DMS79 treated with DMSO at 0.1 percent for 48 hours (cell line): ENCODE measurements around the gene KRT6C.
"Not testable (repeated sequence)": the region's sequence is repeated elsewhere in the genome, so short reads cannot be mapped to it uniquely, and the experiment has no call there.

Source experiments
- DNase-seq: peaks from one replicate; lab custom pipeline; 2025; lab: John Stamatoyannopoulos, UW

The KRT6C gene

DNA sequence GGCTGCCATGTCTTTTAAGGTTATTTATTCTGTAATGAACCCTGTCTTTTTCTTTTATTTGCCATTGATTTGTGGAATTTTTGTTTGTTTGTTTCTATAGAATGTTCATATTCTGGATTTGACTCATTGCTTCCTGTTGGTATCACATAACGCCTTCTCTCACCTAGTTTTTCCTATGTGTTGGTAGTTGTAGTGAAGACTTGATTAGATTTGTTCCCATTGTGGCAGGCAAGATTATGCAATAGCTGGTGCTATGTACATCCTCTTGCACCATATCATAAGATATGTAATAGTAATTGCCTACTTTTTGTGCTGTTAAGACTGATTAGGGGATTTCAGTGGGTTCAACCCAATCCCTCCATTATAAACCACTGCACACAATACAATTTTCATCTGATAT, 17.8 kb downstream of the KRT6C start:
- DNase-seq, result no peak

DNA sequence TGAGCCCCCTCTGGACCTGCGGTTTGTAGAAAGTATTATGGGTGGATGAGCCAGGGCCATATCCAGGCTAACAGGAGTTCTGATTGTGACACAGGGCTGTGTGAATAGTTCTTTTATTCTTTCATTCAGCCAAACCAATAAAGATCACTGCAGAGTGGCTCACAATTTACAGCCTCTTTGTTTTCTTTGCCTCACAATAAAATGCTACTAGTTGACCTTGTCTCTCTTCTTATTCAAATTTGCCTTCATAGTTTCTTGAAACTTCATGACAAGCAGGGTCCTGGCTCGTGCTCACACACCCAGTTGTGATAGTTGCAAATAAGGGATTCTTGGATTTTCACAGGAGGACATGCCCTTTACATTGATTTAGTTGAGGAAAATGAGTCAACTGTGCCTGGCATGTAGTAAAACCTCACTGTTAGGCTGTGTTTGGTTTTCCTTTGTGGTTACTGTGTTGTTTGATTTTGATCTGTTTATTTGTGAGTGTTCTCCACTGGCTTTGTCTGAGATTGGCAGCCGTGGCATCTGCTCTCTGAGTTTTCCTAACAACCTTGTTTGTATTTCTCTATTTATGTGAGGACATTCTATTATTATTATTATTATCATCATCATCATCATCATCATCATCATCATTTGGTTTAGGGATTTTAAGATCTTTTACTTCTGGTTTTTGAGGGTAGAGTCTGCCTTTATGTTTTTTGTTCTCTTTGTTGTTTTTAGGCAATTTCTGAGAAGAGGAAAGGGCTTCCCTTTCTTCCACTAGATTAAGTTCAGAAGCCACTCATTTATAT, 19.0 kb downstream of the KRT6C start:
- DNase-seq, result no peak

DNA sequence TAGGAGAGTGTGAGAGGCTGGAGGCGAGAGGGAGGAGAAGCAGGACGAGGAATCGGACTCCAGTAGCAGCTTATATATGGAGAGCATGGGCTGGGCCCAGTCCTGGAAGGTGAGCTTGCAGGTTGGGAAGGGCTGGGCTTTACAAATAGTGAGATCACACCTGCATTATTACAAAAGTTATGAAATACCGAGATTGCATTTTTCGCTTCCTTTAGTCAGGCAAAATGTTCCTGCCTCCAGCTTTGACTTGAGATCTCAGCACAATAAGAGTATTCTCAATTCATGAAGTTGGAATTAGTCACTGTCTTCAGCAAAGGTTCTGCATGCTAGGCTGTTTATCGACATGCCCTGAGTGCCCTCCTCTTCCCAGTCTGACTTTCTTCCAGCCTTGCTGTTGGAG, 21.5 kb downstream of the KRT6C start, which contains the start of gene KRT6B:
Gene KRT6B (minus strand): TSS at position 46 of the 400 bp plus-strand sequence. CDS start 68 bp downstream, outside the sequence.
- DNase-seq, result no peak

DNA sequence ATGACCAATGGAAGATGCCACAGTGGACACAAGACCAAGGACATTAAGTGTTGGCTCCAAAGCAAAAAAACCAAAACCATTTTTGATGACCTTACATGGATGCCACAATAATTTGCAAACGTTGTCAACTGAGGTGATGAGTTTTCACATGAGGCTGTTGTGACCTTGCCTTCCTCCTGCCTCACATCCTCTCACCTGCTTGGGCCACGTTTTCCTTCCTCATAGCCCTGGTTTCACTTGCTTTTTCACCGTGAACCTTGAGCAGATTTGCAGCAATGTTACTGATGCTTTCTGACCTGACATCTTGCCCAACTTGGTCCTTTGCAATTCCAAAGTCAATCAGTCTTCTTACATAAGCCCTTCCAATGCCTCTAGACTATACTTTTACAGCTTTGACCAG, 25.4 kb downstream of the KRT6C start:
- DNase-seq, result no peak

DNA sequence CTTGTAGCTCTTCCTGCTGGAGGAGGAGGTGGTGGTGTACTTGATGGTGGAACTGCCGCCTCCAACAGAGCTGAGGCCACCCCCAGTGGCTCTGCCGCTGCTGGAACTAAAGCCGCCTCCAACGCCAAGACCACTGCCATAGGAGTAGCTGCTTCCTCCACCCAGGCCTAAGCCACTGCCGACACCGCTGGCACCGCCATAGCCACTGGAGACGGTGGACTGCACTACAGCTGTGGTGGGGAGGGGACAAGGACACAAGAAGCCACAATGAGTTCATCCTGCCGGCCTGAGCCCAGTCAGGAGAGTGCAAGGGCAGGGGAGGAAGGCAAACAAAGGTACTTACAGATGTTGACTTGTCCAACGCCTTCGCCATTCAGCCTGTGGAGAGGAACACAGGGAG, 26.4 kb downstream of the KRT6C start:
- DNase-seq, result not testable (repeated sequence)

DNA sequence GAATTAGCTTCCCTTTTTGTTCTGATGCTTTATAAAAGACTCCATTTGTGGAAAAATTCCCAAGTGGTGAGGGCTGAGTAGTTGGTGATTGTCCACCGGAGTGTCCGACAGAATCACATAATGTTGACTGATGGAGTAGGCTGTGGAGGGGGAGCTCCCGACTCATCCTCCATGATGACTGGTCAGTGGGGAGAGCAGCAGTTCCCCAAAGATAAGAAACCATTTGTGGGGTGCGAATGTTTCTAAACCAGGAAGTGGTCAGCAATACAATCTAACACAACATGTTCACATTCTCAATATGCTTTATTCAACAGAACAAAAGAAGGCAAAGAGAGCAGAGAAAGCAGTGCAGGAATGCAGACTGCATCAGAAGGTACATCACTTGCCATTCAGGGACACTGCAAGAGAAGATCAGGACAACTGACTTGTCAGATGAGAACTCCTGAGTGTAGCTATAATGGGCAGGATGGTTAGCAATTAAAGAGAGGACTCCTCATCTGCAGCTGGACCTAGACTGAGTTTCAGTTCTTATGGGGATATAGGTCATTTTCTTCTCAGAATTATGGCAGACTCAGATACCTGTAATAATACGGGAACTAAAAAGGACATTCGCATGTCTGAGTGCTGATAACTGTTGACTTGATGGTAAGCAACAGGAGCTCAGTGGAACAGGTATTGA, 27.1 kb downstream of the KRT6C start:
- no peak for DNase-seq

DNA sequence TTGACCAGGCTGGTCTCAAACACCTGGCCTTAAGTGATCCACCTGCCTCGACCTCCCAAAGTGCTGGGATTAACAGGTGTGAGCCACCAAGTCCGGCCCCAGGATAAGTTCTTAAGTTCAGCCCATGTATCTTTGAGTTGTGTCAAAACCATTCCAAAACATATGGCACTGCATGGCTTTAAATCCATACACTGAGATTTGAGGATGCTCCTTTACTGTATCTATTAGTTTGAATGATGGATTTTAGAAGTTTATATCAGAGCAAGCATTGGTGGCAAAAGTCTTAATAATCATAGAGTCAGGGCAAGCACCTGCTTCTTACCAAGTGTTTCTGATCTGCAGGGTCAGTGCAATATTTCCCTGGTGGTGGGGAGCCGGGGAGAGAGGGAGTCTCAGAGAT, 27.7 kb downstream of the KRT6C start:
- no peak for DNase-seq

DNA sequence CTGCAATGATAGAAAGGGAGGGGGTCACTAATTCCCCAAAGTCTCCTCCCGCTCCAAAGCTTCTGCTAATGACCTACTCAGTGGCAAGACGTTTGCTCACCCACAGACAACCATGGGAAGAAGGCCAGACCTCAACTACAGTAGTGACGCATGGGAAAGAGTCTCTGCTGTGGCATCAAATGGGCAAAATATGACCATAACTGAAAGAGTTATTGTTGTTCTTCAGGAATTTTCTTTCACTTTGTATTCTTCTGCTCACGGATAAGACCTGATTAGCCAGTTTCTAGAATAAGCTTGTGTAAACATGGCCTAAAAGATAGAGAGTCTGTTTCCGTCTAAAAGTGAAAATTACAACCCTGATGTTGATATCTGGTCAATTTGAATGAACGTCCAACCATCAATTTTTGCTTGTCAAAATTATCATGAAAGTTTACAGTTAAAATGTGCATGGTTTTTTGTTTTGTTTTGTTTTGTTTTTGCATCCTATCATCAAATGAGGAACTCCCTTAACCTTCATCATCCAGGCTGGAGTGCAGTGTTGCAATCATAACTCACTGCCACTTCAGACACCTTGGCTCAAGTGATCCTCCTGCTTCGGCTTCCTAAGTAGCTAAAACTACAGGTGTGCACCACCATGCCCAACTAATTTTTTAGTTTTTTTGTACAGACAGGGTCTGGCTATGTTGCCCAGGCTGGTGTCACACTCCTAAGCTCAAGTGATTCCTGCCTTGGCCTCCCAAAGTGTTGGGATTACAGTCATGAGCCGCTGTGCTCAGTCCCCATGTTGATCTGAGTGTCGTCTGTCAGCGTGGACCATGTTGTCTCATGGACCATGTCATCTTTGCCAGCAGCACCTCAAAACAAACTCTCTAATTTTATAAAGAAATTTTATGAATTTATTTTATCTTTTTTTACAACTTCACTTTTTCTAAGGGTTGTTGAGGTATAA, 28.7 kb downstream of the KRT6C start:
- no peak for DNase-seq

DNA sequence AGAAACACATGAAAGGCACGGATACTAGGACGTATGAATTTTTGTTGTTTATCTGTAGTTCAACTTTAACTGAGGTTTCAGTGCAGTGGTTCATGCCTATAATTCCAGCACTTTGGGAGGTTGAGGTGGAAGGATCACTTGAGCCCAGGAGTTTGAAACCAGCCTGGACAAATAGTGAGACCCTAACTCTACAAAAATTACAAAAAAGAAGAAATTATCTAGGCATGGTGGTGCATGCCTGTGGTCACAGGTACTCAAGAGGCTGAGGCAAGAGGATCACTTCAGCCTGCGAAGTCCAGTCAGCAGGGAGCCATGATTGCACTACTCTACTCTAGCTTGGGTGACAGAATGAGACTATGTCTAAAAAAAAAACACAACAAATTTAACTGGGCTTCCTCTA, 29.6 kb downstream of the KRT6C start:
- DNase-seq, result no peak

DNA sequence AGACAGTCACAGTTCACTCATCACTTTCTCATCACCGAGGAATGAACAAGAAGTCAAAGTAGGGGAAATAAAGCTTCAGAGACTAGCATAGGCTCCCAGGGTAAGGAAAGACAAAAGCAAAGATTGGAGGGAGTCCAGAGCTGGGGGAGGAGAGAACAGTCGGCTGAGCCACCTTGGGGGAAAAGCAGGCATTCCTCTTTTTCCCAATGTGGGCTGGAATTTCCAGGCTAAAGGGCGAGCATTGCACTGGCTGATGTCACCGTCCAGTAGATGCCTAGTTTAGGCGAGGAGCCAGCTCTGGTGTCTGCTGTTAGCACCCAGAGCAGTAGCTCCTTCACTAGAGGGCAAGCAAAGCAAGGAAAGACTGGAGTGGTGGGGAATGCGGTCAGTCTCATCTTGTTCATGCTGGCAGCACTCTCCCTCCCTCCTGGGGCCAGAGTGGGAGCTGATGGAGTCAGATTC, 31.0 kb downstream of the KRT6C start:
- DNase-seq, result no peak

DNA sequence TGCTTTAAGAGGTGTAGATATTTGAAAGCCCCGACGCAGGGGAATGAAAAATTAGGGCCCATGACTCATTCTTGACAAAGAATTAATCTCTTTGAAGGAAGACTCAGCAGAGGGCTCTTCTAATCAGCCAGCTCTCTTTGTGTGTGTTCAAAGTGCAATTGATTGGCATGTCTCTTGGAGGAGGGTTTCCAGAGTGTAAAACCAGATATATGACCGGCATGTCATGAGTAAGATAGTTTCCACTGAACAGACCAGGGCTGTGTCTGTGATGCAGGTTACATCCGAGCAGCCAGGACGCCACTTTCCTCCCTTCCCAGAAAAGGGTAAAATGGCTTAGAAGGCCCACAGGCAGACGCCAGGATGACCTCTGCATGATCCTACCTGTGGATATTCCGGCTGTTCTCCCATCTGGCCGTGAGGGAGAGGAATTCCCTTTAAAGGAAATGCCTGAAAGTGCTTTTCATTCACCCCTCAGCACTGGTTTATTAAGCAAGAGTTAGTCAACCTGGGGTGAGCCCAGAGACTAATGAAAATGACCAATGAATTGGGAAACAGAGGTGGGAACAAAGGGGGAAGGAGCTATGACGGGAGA, 32.2 kb downstream of the KRT6C start:
- DNase-seq, result no peak

DNA sequence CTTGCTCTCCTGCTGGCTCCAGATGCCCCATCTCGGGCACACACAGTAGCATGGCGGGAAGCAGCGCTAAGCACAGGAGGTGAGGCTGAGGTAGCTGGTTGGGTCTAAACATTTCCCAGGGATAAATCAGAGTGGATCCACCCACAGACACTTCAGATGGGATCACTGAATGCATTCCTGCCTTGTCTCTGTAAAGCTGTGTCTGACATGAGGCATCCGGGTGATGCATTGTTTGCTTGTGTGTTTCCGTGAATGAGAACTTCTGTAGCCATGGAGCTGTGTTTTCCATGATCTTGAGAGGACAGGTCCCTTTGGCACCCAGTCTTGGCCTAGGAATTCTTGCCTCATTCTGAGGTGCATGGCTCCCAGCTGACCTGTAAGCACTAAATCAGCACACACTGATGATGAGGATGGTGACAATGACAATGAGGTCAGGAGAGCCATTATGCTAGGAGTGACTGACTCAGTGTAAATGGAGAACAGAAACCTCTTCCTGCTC, 32.7 kb downstream of the KRT6C start:
- no peak for DNase-seq

DNA sequence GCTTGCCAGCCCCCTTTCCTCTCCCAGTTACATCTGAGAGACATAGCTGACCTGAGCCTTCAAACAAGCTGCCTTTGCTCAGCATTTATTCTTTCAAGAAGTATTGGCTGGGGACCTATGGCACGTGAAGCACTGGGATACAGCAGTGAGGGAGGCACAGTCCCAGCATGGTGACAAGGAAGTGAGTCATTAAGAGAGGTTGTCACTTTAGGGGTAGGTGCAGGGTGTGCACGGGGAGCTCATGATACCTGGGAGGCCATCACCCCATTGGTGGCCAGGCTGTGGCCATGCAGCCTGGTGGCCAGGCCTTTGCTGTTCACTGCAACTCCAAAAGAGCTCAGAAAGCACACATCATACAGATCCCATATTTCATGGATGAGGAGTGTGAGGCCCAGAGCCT, 33.8 kb downstream of the KRT6C start:
- no peak for DNase-seq

DNA sequence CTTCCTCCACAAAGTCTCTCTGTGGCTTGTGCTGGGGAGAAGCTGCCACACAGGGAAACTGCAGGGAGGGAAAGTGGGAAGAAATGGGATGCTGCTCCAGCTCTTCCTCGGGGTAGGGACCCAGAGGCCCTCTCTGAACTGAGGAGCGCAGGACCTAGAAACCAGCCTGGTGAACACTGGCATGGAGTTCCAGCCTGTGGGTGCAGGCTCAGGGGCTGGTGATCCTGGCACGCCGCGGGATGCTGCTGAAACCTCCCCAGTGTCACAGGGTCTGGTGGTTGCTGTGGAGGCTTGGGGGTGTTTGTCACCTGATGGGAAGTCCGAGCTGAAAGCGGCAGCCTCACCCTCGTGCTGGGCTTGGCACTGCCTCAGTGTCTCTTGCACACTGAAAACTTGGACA, 34.2 kb downstream of the KRT6C start:
- no peak for DNase-seq

DNA sequence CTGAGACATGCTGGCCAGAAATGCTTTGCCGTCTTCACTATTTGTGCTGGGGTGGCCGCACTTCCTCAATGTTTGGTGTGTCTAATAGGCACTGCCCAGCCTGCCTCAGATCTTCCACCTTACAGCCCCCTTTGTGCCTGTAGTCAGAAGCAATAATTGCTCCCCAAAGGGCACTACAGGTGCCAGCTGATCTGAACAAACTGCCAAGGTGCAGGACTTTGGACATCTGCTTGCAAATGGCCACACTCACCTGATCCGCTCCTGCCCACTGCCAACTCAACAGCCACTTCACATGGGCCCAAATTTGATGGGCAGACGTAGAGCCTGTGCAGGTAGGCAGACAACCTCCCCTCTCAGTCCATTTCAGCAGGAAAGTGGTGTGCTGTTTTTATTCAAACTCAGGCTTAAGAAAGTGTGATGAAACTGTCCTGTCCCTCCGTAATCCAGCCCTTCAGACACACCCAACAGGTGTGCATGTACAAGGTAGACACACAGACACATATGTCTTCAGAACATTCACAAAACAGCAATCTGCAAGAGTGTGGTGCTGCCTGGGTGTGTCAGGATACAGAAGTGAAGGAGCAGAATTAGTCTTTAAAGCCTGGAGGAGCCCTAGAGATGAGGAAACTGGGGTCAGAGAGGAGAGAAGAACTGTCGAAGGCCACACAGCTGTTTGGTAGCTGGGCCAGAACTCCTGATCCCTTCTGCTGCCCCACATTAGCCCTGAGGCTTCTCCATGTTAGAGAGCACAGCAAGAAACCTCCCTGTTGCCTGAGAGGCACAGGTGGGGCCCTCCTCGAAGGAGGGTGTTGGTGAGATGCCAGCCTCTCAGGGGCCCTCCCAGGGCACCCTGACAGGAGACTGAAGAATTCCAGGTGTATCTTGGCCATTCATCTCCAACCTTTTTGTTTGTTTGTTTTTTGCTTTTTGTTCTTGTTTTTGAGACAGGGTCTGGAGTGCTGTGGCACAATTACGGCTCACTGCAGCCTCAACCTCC, 35.0 kb downstream of the KRT6C start:
- no peak for DNase-seq

DNA sequence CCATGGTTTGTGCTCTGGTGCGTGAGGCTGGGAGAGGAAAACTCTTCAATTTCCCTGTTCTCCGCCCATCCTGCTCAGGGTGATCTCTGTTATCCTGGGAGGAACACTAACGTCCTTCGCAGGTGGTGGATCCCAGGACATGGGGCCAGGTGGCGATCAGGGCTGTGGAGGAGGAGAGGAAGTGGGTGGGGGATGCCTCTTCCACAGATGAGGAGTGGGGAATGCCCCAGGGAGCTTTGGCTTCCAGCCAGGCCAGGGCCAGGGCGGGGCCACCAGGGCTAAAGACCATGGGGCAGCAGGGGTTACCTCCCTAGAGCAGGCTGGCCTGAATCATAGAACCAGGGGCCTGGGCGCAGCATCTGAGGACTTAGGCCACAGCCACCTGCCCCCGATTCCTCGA, 36.1 kb downstream of the KRT6C start:
- DNase-seq, result no peak

DNA sequence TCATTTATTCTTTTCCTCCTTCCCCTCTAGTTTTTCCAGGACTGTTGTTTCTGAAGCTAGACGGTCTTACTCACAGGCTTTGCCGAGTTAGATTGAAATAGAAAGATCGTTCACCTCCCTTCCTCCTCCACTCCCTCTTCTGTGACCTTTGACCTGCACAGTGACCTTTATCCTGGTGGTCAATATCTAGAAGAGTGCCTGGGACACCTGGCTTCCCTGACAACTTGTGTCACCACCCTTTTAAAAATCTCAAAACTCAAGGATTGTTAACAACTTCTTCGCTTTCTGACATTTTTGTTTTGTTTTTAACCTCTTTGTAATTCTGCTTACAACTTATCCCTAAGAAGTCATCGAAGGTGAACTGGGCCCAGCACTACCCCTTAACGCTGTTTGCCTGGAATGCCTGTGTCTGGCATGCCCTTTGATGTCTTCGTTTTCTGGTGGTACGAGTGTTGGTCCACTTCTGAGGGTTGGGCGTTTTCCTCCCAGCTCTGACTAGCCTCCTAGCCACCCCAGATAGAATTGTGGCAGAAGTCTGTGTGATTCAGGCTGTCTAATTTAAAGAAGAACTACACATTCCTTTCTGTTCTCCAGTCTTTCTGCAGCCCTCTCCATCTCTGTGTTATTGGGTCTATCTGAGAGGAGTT, 36.7 kb downstream of the KRT6C start:
- no peak for DNase-seq

DNA sequence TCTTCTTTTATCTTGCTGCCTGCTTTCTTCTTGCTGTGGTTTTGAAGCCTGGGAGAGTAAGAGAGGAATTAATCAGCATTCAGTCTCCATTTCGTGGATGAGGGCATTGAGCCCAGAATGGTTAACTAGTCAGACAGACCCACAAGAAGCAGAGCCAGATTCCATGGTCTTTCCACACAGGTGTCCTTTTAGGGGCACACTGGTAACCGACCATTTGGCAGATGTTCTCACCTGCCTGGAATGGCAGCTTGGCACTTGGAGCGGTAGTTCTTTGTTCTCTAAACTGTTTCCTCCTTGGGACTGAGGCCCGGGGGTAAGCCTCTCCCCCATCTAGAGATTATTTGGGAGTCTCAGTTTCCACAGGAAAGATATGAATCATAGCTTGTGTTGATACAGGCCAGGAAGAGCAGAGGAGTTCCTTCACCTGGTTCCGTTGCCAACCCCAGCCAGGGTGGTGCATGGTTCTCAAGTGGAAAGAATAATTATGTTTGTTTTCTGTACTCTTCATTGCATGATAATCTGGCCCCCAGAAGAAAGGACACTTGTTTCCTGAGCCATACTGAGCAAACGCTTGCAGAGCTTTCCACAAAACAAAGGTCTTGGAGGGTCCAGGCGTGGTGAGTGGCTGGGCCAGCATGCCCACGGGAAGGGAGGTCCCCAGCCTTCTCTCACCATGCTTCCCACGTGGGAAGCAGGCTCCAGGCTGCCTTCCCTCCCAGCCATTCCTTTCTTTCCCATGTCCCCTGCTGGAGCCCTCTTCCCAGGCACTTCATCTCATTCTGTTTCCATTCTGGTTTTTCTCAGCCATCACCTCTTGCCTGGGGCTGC, 37.4 kb downstream of the KRT6C start:
- peak; percentile 6 for DNase-seq

DNA sequence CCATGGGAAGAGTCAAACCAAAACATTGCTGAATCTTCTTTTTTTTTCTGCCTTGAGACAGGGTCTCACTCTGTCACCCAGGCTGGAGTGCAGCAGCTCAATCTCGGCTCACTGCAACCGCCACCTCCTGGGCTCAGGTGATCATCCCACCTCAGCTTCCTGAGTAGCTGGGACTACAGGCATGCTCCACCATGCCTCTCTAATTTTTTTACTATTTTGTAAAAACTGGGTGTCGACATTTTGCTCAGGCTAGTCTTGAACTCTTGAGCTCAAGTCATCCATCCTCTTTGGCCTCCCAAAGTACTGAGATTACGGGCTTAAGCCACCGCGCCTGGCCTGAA, 38.0 kb downstream of the KRT6C start:
- DNase-seq, result no peak
